NCI-H345 (cell line): ENCODE data around the gene FUT8.
"Not testable (repeated sequence)": the region's sequence is repeated elsewhere in the genome, so short reads cannot be mapped to it uniquely, and the experiment has no call there.

Source experiments
- DNase-seq: peaks from one replicate; lab custom pipeline; 2025; lab: John Stamatoyannopoulos, UW

The FUT8 gene

DNA sequence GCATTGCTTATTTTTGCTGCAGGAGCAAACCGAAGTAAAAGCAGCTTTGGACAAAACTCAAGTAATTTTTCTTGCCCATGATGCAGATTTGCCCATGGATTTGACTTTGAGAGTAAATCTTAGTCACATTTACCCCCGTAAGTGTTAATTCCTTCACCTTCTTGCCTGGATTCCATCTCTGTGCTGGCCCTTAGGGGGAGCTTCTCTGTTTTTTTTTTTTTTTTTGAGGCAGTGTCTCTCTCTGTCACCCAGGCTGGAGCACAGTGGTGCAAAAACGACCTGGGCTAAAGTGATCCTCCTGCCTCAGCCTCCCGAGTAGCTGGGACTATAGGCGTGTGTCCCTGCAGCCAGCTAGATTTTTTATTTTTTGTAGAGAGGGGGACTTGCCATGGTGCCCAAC, 210.2 kb downstream of the FUT8 start:
- DNase-seq = no peak

- no peak for DNase-seq
Measured at GRCh38 chr14:65623759-65624158, 211.2 kb downstream of the FUT8 start.

DNA sequence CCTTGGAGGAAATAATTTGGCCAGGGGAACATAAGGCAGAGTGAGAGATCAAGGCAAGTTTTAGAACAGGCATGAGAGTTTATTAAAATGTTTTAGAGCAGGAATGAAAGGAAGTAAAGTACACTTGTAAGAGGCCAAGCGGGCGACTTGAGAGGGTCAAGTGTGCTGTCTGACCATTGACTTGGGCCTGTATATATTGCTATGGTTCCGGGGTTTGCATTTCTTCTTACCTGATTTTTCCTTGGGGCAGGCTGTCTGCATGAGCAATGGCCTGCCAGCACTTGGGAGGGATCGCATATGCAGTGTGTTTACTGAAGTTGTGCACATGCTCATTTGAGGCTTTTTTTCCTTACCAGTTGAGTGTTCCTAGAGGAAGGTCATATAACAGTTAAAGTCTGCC, 214.8 kb downstream of the FUT8 start:
- no peak for DNase-seq

DNA sequence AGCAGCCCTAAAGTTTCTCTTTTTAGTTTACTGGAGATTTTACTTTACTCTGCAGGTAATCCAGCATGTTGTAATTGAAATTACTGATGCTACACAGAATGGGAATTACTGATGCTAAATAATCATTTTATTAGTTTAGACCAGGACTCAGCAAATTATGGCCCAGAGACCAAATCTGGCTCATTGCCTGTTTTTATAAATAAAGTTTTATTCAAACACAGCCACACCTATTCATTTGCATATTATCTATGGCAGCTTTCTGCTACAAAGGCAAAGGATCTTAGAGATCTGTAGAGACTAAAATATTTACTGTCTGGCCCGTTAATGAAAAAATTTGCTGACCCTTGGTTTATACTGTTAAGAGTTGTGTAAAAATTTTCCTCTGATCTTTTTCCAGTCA, 216.1 kb downstream of the FUT8 start:
- DNase-seq = no peak

- peak; percentile 17 for DNase-seq
Measured at GRCh38 chr14:65631040-65631439, 218.5 kb downstream of the FUT8 start.

DNA sequence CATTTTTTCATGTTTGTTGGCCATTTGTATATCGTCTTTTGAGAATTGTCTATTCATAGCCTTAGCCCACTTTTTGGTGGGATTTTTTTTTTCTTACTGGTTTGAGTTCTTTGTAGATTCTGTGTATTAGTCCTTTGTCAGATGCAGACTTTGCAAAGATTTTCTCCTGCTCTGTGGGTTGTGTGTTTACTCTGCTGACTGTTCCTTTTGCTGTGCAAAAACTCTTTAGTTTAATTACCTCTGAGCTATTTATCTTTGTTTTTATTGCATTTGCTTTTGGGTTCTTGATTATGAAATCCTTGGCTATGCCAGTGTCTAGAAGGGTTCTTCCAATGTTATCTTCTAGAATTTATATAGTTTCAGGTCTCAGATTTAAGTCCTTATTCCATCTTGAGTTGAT, 220.0 kb downstream of the FUT8 start:
- no peak for DNase-seq

GRCh38 chr14:65633666-65634065, 221.1 kb downstream of the FUT8 start:
- DNase-seq = not testable (repeated sequence)

GRCh38 chr14:65637780-65638179, 225.2 kb downstream of the FUT8 start:
- no peak for DNase-seq

DNA sequence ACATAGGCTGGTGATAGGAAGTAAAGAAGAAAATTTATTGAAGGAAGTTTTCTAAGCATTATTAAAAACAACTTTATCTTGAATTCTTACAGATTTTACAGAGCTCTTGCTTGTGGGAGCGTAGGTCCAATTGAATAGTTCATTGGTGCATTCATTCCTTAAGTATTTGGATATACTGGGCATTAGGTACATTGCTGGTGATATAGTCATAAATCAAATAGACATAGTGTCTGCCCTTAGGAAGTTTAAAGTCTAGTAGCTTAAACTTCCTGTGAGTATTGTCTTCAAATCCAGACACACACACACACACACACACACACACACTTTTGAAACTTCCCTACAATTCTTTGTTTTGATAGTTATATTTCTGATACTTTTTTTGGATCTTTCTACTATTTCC, 226.7 kb downstream of the FUT8 start:
- no peak for DNase-seq

GRCh38 chr14:65650826-65651225, 238.3 kb downstream of the FUT8 start:
- DNase-seq = no peak

GRCh38 chr14:65656554-65656953, 244.0 kb downstream of the FUT8 start:
- DNase-seq = no peak

DNA sequence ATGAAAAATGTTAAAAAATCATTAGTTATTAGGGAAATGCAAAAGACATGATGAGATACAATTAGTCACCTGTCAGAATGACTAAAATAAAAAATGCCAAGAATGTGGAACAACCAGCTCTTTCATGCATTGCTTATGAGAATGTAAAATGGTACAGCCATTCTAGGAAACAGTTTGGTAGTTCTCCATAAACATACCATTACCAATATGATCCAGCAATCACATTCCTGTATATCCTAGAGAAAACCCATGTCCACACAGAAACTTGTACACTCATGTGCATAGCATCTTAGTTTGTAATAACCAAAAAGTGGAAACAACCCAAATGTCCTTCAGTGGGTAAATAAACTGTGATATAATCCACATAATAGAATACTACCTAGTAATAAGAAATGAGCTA, 245.7 kb downstream of the FUT8 start:
- DNase-seq = no peak

DNA sequence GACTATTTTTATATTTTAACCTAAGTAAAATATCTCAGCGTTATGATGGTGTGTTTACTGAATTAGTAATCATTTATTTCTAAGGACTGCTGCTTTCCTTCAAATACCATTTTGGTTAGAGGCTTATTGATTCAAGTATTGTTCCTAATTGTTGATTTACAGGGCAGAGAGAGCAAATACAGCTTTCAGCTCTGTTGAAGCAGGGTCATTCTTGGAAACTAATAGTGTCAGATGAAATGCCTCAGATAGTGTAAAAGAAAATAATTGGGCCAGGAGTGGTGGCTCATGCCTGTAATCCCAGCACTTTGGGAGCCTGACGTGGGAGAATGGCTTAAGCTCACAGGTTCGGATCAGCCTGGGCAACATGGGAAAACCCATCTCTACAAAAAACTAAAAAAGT, 249.3 kb downstream of the FUT8 start:
- DNase-seq = no peak

- no peak for DNase-seq
Measured at GRCh38 chr14:65664436-65664835, 251.9 kb downstream of the FUT8 start.

DNA sequence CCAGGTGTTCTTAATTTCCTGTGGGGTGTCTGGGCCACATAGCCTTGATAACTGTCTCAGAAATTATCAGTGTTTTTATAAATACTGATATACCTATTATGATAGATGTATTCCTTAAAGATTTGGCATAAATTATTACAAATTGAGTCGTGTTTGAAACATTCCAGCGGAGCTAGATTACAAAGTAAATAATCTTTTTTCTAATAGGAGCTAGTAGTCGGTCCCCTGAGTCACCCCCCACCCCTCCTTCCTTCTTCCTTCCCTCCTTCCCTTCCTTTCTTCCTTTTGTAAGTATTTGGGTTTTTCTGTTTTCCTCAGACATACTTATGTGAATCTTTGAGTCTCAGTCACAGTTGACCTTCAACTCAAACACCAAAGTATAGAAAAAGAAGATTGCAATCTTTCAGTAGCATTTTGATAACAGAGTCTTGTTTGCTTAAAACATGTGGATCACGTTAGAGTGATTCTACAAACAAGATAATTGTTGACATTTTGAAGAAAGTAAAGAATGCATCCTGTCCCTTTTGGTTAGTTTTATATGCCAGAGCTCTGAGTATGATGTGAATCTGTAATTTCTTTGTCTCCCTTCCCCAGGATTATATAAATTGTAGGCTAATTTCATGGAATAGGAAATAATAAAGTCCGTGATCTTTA, 264.0 kb downstream of the FUT8 start:
- no peak for DNase-seq

DNA sequence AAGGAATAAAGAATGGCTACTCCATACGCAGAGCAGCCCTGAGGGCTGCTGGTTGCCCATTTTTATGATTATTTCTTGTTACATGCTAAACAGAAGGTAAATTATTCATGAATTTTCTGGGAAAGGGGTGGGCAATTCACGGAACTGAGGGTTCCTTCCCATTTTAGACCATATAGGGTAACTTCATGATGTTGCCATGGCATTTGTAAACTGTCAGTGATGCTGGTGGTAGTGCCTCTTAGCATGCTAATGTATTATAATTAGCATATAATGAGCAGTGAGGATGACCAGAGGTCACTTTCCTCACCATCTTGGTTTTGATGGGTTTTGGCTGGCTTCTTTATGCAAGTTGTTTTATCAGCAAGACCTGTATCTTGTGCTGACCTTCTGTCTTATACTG, 273.0 kb downstream of the FUT8 start:
- no peak for DNase-seq

DNA sequence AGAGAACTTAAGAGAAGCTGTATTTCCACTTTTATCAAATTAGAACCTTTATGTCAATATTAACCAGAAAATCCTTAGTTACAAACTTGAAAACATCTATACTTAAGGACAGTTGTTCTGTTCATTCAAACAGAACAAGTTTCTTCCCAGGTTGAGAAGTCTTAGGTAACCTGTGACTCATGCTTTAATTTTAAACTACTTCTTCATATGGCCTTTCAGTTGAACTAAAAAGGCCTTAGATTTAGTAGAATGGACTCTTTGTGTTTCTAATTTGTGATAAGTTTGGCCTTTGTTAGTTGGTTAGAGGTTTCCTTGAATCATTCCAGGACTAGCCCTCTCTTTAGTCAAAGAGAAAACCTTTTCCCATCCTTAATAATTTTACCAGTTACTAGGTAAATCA, 274.2 kb downstream of the FUT8 start:
- DNase-seq = no peak

DNA sequence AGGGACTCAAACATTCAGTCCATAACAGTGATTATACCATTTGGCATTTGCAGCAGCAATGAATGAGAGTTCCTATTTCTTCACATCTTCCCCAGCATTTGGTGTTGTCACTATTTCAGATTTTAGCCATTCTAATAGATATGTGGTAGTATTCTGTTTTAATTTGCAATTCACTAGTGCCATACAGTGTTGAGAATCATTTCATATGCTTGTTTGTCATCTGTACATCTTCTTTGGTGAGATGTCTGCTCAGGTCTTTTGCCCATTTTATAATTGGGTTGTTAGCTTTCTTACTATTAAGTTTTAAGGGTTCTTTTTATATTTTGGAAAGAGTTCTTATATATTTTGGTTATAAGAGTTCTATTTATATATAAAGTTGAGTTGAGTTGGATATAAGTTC, 276.5 kb downstream of the FUT8 start:
- no peak for DNase-seq

GRCh38 chr14:65692566-65692965, 280.0 kb downstream of the FUT8 start:
- DNase-seq = not testable (repeated sequence)

DNA sequence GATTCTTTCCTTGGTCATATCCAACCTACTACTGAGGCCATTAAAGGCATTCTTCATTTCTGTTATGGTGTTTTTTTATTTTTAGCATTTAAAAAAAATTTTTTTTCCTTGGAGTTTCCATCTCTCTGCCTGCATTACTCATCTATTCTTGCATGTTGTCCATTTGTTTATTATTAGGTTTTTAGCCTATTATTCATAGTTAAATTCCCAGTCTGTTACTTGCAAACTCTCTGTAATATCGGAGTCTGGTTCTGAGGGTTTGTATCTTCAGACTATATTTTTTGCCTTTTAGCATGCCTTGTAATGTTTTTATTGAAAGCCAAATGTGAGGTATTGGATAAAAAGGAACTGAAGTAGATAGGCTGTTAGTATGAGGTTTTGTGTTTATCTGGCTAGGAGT, 284.3 kb downstream of the FUT8 start:
- DNase-seq = no peak

GRCh38 chr14:65703521-65703920, 291.0 kb downstream of the FUT8 start:
- DNase-seq = no peak

DNA sequence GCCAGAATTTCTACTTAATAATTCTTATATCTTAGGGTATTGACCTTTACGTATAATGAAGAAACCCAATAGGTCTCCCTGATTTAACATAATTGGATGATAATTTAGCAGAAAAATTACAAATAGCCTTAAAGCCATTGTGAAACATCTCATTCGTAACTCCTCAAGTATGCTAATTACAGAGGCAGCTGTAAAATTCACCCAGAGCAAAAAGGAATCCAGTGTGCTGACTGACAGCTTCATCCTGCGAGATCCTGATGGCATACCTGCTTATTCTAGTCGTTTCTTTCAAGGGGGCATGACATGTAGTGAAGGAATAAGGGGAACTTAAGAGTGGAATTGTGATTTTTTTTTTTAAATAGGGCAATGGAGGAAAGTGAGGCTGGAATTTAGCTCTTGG, 291.5 kb downstream of the FUT8 start:
- no peak for DNase-seq

DNA sequence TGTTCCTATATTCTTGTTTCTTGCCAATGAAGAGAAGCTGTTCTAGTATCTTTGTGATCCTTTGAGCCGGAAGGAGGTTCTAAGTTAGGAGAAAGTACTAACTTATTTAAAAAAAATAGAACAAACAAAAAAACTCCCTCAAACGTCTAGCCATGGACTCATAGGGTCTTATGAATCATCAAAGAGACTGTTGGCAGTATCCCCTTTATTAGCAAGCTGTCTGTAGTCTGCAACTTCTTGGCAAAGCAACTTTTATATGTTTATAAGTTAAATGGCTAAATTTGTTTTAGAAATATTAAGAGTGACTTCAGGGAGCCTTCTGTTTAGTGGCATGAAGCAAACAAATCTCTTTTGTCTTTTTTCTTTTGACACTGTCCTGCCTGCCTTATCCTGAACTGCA, 291.9 kb downstream of the FUT8 start:
- DNase-seq = no peak

GRCh38 chr14:65704850-65705249, 292.3 kb downstream of the FUT8 start:
- DNase-seq = no peak

DNA sequence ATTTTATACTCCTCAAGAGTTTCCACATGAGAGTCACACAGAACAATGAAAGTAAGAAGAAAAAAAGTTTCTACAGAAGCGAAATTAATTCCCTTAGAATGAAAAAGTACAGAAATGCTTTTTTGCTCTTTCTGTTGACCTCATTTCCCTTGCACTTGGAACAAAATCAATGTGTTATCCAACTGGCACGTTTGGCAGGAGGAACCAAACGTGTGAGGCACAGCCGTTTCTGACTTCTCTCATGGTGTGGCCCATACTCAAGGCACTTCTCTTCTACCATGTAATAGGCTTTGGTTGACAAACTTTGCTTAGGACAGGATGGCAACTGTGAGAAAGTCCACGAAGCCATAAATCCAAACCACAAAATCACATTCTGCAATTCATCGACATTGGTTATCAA, 297.0 kb downstream of the FUT8 start:
- no peak for DNase-seq
